WERI-Rb-1 (cell line): Measurements from ENCODE around the gene ALOX5AP.
"Not testable (repeated sequence)": the region's sequence is repeated elsewhere in the genome, so short reads cannot be mapped to it uniquely, and the experiment has no call there.

Experiments
- DNase-seq: peaks from one replicate; pipeline ENCODE4 v3.0.0-alpha.2; 2020
- H3K27ac ChIP-seq: fragments of 250-450 bp; sonication (Bioruptor Pico); 2 replicates; pipeline ENCODE4 v1.5.1; 2020; ENCODE audit warnings: mild to moderate bottlenecking, moderate library complexity
- H3K27me3 ChIP-seq: fragments of 250-450 bp; sonication (Bioruptor Pico); 2 replicates; pipeline ENCODE4 v1.5.1; 2021; ENCODE audit warnings: mild to moderate bottlenecking, low read depth, moderate library complexity; ENCODE audit not compliant: insufficient read depth, severe bottlenecking
- H3K36me3 ChIP-seq: fragments of 250-450 bp; sonication (Bioruptor Pico); 2 replicates; pipeline ENCODE4 v1.5.1; 2020; ENCODE audit warnings: mild to moderate bottlenecking, moderate library complexity
- H3K4me3 ChIP-seq: 2 replicates; pipeline ENCODE4 v1.5.1; 2011; ENCODE audit warnings: low read depth, mild to moderate bottlenecking, control low read depth, low read length
- H3K9me3 ChIP-seq: fragments of 250-450 bp; sonication (Bioruptor Pico); 2 replicates; pipeline ENCODE4 v1.5.1; 2021; ENCODE audit warnings: mild to moderate bottlenecking, moderate library complexity; ENCODE audit not compliant: severe bottlenecking
- TF ChIP-seq, protein P1 (sequence below): IDR thresholded peaks from 2 replicates; pipeline ENCODE4 v1.5.1; 2011; ENCODE audit warnings: low read depth, mild to moderate bottlenecking, control low read depth, inconsistent platforms, low read length

ALOX5AP gene

DNA sequence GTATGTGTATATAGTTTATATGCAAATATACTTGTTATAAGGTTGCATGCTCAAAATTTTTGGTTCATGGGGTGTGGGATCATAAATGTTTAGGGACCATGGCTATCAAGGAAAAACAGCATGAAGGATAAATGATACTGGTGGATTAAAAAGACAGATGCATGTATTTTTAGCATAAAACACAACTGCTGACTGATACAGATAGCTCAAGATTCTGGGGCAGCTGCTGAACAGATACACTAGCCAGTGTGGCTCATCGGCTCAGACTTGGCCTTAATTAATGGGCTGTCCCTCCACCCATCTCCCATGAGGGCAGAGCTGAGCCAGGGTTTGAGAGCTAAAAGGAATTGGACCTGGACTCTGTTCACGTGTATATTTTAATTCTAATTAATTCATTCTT is 11.4 kb downstream of the ALOX5AP start:
- no peak overlapping the region for H3K4me3 ChIP-seq
- no peaks in the 10 kb centered on the region for H3K36me3 ChIP-seq
- H3K9me3 ChIP-seq: no peaks in the 10 kb centered on the region
- no peak for DNase-seq
- H3K27ac ChIP-seq: no peak overlapping the region
- H3K27me3 ChIP-seq: no peaks in the 10 kb centered on the region
- TF ChIP-seq, protein P1, sequence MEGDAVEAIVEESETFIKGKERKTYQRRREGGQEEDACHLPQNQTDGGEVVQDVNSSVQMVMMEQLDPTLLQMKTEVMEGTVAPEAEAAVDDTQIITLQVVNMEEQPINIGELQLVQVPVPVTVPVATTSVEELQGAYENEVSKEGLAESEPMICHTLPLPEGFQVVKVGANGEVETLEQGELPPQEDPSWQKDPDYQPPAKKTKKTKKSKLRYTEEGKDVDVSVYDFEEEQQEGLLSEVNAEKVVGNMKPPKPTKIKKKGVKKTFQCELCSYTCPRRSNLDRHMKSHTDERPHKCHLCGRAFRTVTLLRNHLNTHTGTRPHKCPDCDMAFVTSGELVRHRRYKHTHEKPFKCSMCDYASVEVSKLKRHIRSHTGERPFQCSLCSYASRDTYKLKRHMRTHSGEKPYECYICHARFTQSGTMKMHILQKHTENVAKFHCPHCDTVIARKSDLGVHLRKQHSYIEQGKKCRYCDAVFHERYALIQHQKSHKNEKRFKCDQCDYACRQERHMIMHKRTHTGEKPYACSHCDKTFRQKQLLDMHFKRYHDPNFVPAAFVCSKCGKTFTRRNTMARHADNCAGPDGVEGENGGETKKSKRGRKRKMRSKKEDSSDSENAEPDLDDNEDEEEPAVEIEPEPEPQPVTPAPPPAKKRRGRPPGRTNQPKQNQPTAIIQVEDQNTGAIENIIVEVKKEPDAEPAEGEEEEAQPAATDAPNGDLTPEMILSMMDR: no peak

DNA sequence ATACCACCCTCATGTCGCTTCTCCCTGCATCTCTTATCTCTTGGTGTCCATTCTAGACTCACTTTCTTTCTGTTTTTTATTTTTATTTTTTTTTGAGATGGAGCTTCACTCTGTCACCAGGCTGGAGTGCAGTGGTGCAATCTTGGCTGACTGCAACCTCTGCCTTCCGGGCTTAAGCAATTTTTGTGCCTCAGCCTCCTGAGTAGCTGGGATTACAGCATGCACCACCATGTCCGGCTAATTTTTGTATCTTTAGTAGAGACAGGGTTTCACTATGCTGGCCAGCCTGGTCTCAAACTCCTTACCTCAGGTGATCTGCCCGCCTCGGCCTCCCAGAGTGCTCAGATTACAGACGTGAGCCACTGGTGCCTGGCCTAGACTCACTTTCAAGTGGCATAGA is 12.5 kb downstream of the ALOX5AP start:
- not testable (repeated sequence) for H3K4me3 ChIP-seq, DNase-seq, H3K27ac ChIP-seq, H3K9me3 ChIP-seq, H3K27me3 ChIP-seq, H3K36me3 ChIP-seq

DNA sequence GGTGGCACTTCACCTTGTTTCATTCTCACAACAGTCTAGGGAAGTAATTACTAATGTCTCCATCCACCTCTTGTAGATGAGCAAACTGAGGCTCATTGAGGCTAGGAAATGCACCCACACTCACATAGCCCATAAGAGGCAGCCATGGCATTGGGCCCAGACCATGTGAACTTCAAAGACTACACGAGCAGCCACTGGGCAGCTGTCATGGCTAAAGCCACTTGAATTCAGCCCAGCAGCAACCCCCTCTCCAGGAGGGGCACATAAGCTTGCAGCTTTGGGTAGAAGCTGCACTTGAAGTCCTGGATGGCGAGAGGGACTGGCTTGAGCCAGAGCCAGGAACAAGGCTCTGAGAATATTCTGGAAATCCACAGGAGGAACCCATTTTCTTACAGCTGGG is 13.4 kb downstream of the ALOX5AP start:
- no peak overlapping the region for H3K27ac ChIP-seq
- TF ChIP-seq, protein P1: no peak
- H3K36me3 ChIP-seq: no peaks in the 10 kb centered on the region
- no peaks in the 10 kb centered on the region for H3K27me3 ChIP-seq
- H3K9me3 ChIP-seq: no peaks in the 10 kb centered on the region
- H3K4me3 ChIP-seq: no peak overlapping the region
- no peak for DNase-seq

DNA sequence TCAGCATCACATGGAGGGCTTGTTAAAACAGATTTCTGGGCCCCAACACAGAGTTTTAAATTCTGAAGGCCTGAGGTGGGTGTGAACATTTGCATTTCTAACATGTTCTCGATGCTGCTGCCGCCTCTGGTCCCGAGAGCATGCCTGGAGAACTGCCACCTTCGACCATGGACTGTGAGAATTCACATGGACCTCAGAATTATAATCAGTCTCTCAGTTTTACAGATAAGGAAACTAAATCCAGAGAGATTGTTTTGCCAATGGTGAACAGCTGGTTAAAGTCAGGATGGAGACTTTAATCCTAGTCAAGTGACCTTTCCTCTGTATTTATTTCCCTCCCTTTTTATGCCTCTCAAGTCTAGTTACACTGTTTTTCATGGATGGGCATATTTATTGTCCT is 14.7 kb downstream of the ALOX5AP start:
- TF ChIP-seq, protein P1: no peak
- no peaks in the 10 kb centered on the region for H3K36me3 ChIP-seq
- no peaks in the 10 kb centered on the region for H3K27me3 ChIP-seq
- H3K4me3 ChIP-seq: no peak overlapping the region
- H3K9me3 ChIP-seq: no peaks in the 10 kb centered on the region
- peak overlapping the region; percentile 55 for H3K27ac ChIP-seq
- DNase-seq: no peak

DNA sequence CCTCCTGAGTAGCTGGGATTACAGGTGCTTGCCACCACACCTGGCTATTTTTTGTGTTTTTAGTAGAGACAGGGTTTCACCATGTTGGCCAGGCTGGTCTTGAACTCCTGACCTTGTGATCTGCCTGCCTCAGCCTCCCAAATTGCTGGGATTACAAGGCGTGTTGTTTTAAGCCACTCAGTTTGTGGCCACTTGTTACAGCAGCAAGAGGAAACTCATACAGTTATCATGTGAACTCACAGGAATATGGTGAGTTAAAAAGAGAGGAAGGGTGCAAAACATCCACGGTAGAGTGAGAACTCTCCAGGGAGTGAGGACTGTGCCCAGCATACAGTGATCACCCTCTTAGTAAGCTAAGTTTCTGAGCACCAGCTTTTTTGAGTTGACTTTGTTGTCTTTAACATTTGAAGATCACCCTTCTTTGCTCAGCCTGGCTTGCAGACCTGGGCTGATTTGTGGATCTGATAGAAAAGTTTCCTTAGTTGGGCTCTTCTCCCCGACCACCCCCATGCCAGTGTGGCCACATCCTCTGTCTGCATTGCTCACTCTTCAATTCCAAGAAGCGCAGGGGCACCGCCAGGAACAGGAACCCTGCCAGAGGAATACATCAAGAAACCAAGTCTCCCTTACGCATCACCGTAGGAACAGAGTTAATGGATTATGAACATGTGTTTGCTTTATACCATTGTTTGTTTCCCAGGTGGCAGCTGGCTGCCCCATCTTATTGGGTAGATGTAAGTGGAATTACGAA is 16.0 kb downstream of the ALOX5AP start:
- H3K27me3 ChIP-seq: no peaks in the 10 kb centered on the region
- H3K36me3 ChIP-seq: no peaks in the 10 kb centered on the region
- H3K4me3 ChIP-seq: no peak overlapping the region
- peak overlapping the region; percentile 51; the same call in 1 of the 2 replicates for H3K27ac ChIP-seq
- DNase-seq: no peak
- no peaks in the 10 kb centered on the region for H3K9me3 ChIP-seq
- TF ChIP-seq, protein P1: no peak

DNA sequence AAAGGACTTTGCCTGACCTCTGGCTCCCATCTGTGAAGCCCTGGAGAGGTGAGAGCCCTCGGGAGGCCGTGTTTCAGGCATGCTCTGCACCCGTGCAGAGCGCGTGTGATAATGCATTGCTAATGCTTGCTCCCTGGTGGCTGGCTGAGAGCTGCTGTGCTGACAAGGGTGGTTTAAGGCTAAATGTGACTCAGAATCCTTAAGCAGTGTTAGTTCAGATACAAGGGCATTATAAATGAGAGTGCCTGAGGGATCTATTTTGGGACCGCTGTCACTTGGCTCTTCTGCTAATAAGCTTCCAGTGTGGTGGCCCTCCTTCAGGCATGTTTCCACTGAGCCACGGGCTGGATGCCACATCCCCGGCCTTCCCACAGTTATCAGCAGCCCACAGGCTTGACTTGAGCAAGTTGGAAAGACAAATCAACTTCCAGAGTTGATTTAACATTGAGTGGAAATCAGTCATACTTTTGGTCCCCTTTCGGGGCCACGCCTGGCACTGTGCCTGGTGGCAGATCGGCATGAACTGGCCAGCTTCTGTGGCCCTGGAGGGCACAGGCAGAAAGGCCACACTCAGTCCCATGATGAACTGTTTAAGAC is 17.0 kb downstream of the ALOX5AP start:
- DNase-seq: peak; percentile 60
- TF ChIP-seq, protein P1: no peak
- no peak overlapping the region for H3K4me3 ChIP-seq
- no peaks in the 10 kb centered on the region for H3K36me3 ChIP-seq
- H3K9me3 ChIP-seq: no peaks in the 10 kb centered on the region
- peak overlapping the region; percentile 51 for H3K27ac ChIP-seq
- H3K27me3 ChIP-seq: no peaks in the 10 kb centered on the region
